HG02623 (cell line): ENCODE data around the gene INTS1.
"Not testable (repeated sequence)": the region's sequence is repeated elsewhere in the genome, so short reads cannot be mapped to it uniquely, and the experiment has no call there.

Experiments used
- ATAC-seq: cut with Tn5 transposase; IDR thresholded peaks from one replicate; pipeline ENCODE4 v1.9.1; 2021; ENCODE audit warnings: moderate library complexity; ENCODE audit not compliant: unreplicated experiment

INTS1 gene

DNA sequence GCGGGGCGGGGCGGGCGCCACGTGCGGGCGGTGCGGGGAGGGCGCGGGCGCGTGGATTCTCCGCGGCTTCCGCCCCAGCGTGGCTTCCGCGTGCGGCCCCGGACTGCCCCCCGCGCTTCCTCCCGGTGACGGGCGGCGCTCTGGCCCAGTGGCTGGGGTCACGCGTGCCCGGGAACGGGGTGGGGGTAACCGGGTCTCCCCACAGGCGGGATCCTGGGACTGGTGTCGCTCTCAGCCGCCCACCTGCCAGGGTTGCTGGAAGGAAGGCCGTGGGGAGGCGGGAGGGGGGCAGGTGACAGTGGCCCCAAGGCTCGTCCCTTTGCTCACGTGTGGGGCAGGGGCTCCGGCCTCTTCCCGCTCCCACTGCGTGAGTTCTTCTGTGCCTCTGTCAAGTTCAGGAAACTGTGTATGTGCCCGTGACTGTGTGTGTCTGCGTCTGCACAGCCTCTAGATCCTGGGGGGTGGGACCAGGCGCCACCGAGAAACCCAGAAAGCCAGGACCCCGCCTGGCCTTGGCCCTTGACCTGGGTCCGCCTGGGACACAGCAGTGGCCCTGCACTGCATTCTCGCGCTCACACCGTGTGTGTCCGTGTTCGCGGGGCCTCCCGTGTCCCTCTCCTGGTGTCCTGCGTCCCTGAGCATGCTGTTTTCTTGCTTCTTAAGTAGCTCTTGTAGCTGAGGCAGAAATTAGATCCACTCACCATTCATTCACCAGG is 27.2 kb upstream of the INTS1 start:
- no peak for ATAC-seq

DNA sequence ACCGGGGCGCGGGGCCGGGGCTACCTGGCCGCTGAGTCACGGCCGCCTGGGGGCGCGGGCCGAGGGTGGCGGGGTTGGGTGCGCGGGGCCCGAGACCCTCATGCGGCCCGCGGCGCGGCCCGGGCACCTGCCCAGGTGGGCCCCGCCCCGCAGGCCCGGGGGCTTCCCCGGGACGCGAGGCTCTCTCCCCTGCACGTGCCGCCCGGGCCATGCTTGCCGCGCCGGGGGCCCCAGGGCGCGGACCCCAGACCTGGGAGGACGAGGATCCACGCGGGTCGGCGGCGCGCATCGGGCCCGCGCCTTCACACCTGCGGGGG is 26.7 kb upstream of the INTS1 start:
- no peak for ATAC-seq

DNA sequence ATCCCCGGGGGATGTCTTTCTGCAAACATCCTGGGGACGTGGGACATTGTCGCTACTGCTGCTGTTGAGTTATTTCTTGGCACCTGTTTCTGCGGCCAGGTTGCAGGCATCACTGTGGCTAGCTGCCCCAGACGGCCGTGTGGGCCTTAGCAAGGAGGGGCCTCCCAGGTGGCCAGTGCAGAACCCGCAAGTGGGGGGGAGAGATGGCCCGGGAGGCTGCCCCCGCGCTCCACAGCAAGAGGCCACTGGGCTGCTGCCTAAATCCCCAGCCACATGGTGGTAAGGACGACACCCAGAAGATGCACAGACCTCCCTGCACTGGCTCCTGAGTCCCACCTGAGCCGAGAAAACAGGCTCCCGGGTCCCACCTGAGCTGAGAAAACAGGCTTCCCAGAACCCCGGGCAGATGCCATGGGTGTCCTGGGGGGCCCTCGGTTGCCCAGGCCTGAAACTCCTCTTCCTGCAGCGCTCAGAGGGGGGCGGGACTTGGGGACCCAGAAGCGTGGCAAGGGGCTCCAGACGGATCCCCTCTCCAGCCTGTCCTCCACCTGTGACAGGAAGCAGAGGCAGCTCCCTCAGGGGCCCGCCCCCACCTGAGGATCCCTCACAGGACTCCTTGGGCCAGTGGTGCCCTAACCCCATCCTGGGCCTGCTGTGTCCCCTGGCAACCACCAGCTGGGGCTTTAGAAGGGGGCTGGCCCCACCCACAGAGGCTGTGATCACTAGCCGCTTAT is 25.4 kb upstream of the INTS1 start:
- ATAC-seq: no peak

DNA sequence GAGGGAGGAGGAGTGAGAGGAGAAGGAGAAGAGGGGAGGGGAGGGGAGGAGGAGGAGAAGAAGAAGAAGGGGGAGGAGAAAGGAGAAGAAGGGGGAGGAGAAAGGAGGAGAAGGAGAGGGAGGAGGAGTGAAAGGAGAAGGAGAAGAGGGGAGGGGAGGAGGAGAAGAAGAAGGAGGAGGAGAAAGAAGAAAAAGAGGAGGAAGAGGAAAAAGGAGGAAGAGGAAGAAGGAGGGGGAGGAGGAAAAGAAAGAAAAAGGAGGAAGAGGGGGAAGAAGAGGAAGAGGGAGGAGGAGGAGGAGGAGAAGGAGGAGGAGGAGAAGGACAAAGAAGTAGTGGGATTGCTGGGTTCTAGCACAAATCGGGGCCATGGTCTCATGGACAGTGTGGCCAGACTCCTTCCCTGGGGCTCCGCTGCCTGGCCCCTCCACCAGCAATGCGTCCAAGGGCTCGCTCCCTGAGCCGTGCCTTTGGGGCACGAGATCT is 22.1 kb upstream of the INTS1 start:
- ATAC-seq: no peak

DNA sequence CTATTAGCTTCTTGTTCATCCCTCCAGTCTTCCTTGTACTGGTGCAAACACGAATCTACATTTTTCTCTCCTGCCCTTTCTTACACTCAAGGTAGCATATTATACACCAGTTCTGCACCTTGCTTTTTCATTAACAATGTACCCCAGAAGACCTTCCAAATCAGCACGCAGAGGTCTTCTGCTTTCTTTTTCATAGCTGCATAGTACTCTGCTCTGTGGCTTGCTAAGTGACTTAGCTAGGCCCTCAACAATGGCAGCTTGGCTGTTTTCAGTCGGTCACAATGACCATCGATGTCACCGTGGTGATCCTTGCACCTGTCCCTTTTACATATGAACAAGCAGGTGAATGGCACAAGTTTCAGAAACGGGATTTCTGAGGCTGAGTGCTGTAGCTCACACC is 21.2 kb upstream of the INTS1 start:
- ATAC-seq: no peak

DNA sequence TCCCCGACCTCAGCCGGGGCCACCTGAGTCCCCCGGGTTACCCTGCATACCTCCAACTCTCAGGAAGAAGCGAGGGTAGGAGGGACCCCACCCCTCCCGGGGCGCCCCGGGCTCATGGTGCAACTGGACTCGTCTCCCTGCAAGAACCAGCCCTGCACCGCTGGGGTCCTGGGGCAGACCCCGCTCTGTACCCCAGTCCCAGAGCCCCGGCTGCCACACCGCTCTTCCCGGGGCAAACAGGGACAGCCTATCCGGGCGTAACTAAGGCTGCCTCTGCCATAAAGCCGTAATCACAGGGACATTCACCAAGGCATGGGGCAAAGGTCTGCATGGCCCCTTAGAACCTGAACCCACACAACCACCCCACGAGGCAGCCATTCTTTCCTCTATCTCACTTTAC is 19.7 kb upstream of the INTS1 start:
- no peak for ATAC-seq

DNA sequence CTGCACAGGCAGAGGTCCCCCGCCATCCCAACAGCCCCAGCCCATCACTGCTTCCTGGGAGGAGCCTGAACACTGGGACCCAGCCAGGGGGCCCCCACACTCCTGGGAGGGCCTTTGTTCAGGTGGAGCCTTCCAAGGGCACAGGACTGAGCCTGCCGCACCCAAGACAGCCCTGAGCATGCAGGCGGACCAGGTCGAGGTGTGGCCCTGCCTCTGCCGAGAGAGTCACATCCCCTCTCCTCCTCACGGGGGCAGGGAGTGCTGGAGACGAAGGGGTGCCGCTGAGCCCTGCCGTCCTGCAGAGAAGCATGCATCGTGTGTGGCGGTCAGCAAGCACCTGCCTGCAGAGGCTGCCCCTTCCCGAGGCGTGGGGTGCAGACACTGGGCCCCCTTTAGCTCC is 19.0 kb upstream of the INTS1 start:
- ATAC-seq: no peak

DNA sequence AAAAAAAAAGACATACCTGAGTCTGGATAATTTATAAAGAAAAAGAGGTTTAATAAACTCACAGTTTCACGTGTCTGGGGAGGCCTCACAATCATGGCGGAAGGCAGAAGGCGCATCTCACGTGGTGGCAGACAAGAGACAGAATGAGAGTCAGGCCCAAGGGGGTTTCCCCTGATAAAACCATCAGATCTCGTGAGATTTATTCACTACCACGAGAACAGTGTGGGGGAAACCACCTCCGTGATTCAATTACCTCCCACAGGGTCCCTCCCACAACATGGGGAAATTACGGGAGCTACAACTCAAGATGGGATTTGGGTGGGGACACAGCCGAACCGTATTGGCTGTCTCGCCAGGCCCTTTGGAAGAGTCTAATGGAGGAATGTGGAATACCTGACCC is 17.3 kb upstream of the INTS1 start:
- ATAC-seq: no peak

DNA sequence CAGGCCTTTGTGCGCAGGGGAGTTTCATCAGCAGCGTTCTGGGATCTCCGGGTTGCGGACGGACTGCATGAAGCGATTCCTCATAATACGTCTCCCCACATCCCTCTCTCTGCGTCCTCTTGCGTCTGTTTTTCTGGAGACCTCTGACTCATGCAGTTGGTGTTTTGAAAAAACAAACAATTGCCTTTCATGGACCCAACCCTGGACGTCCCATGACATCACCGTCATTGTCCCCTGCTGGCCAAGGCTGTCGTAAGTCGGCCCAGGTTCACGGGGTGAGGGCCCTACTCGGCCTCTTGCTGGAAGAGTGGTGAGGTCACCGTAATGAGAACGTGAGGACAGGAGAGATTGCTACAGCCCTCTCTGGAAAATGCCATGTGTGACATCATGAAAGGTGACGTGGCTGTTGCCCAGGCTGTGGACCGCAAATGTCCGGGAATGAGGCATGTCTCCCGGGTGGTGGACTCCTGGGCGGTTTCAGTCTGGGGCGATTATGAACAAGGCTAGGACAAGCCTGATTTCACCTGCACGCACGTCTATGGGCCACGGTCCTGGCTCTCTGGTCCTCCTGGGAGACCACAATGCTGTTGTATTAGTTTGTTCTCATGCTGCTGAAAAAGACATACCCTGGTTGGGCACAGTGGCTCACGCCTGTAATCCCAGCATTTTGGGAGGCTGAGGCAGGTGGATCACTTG is 16.5 kb upstream of the INTS1 start:
- no peak for ATAC-seq

DNA sequence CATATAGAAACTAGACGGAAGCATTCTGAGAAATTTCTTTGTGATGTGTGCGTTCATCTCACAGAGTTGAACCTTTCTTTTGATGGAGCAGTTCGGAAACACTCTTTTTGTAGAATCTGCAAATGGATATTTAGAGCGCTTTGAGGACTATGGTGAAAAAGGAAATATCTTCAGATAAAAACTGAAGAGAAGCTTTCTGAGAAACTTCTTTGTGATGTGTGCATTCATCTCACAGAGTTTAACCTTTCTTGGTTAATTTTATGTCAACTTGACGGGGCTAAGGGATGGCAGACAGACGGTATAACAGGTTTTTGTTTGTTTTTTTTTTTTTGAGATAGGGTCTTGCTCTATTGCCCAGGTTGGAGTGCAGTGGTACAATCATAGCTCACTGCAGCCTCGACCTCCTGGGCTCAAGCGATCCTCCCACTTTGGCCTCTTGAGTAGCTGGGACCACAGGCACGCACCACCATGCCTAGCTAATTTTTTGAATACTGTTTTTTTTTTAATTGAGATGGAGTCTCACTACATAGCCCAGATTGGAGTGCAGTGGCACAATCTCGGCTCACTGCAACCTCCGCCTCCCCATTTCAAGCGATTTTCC is 15.2 kb upstream of the INTS1 start:
- ATAC-seq: not testable (repeated sequence)

DNA sequence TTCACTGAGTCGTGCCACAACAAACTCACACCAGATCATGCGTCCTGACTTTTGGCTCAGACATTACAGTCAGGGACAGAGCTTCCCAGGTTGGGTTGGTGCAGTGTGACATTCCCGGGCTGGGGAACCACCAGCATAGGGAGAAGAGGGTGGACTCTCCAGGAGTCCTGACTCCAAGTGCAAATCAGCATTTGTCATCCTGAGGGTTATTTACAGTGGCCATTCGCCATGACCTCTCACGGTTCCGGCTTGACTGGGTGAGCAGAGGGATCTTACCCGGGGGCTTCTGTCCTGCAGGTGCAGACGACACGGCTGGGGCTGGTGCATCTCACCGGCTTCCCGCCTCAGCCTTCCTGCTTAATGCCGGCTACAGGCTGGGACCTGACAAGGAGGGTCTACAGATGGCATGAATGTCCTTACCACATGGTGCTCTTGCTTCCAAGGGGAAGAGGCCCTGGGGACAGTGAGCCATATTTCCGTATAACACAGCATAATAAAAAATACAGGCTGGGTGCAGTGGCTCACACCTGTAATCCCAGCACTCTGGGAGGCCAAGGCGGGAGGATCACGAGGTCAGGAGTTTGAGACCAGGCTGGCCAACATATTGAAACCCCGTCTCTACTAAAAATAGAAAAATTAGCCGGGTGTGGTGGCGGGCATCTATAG is 12.5 kb upstream of the INTS1 start:
- ATAC-seq: no peak

DNA sequence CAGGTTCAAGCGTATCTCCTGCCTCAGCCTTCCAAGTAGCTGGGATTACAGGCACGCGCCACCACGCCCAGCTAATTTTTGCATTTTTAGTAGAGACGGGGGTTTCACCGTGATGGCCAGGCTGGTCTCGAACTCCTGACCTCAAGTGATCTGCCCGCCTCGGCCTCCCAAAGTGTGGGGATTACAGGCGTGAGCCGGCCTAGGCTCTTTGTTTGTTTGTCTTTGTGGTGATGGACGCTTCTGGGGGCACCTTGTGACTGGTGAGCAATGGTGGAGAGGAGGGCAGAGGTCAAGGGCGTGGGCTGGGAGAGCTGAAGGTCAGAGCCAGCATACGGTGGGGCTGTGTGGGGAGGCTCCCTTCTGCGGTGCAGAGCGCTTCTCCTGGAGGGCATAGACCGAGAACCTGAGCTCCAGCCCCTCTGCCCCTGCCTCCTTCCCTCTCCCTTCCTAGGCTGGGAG is 11.3 kb upstream of the INTS1 start:
- not testable (repeated sequence) for ATAC-seq

DNA sequence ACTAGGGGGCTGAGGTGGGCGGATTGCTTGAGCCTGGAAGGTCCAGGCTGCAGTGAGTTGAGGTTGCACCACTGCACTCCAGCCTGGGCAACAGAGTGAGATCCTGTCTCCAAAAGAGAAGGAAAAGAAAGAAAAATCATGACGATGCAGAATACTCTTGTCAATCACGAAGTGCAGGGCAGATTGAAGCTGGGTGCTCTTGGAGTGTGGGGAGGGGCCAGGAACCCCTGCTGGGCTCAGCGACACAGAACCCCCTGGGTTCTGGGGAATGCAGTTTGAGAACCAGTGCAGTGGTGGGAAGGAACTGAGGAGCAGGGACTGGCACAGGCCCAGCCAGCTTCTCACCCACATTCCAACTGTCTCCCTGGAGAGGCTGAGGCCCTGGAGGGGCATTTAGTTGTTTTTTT is 10.8 kb upstream of the INTS1 start:
- no peak for ATAC-seq

DNA sequence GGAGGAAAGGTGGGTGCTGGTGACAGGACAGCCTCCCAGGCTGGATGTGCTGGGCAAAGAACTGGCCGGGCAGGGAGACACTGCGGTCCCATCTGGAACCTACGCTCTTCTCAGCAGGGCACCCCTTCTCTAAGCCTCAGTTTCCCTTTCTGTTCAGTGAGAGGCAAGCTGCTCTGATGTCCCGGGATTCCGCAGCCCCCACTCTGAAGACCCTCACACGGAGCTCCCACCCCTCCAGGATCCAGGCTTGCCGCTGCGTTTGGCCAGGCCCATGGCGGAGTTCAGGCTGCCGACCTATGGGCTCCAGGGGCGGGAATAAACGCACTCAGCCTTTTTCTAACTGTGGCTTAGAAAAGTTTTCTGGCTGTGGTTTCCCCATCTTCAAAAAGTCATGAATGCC is 10.2 kb upstream of the INTS1 start:
- no peak for ATAC-seq

DNA sequence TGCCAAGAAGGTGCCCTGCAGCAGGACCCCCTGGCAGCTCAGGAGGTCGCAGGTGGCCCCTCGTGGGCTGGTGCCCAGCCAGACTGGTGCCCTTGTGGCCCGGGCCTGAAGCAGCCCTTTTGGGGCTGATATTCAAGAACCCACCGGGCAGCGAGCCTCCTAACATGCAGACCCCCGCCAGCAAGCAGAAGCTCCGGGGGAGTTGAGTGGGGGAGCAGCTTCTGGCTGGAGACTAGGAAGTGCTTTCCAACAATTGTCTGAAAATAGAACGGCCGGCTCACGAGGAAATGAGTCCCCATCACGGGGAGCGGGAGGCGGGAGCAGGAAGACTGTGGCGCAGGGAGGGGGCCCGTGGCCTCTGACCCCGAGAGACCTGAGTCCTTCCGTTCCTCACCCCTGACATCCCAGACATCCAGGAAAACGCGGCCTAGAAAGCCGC is 9.5 kb upstream of the INTS1 start:
- ATAC-seq: no peak

DNA sequence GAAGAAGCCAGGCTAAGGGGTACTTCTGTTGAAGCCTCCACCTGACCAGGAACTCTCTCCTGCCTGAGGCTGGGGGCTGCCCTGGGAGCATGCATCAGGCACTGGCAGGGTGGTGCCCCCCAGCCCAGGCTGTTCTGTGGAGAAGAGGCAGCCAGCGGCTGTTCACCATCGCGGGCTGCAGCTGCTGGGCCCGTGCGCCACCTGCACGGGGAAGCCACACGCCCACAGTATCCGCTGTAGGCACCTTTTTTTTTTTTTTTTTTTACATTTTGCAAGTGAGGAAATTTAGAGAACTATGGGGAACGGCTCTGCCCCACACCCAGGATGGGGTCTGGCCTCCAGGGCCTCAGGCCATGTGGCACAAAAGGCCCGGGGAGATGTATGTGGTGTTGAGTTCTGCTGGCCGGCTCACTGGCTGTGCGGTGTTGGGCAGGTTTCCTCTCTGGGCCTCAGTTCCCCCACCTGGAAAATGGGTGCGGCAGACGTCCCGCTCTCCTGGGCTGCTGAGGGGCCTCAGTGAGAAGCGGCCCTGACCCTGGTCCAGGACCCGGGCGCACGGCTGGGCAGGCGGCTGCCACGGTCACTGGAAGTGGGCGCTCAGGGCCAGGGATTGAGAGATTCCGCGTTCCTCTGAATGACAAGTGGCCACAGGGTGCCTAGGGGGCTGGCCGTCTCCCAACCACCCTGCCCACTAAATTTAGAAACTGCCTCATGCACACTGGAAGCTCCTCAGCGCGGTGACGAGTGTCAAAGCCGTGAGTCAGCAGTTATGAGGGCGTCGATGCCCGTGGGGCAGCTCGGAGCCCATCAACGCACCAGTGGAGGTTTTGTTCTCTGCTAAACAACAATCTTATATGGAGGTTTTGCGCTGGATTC is 8.8 kb upstream of the INTS1 start:
- ATAC-seq: no peak

DNA sequence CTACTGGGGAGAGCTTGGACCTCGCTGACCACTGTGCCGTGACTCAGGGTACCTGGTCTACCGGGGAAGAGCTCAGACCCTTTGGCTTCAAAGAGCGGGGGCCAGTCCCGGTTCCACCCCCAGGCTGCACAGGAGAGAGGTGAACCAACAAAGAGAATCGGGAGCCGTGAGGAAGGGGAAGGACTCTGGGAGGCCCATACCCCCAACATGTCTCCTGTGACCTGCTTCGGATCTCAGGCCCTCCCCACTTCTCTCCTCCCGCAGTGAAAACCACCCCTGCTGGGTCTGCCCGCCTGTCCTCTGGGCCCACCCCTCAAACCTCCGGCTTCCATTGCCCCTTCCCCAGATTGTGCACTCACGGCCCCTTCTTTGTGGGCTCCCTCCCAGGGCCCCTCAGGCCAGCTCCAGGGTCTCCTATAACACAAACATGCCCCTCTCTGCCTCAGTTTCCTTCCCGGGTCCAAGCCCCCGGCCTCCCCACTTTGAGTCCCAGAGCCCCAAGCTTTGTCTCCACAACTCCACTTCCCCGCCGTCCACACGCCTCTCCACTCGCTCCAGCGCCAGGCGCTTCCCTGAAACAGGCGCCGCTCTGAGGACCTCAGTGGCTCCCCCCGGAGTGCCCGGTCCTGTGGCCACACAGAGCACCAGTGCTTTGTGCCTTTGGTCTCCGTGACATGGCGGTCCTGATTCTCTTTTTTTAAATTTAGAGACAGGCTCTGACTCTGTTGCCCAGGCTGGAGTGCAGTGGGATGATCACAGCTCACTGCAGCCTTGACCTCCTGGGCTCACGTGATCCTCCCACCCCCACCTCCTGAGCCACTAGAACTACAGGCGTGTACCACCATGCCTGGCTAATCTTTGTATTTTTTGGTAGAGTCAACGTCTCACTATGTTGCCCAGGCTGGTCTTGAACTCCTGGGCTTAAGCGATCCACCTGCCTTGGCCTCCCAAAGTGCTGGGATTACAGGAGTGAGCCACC is 7.5 kb upstream of the INTS1 start:
- no peak for ATAC-seq

DNA sequence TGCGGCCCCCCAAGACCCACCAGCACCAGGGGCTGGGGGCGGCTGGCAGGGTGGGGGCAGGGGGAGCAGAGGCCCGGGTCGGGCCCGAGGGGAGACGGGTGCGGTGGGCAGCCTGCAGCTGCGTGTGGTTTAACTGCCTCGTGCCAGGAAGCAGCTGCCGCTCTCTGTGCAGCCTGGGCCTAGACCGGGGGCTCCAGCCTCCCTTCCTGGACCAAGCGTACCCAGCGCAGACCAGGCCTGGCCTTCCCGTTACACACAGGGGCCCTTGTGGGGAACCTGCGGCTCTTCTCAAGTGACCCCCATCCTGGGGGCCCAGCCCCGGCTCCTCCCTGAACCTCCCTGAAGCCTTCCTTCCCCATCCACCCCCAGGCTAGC is 6.6 kb upstream of the INTS1 start:
- ATAC-seq: no peak

DNA sequence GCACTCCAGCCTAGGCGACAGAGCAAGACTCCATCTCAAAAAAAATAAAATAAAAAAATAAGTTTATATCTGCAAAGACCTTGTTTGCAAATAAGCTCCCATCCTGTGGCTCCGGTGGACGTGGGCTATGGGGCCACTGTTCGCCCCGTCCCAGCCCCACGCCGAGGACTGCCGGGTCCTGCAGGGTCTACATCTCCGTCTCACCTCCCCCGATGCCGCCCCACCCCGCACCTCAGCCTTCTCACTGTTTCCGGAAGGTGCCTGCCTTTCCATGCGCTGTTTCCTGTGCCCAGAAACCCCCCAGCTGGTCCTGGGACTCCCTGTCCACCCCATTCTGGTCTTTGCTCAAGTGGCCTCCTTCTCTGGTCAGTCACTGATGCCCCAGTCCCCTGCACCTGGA is 5.0 kb upstream of the INTS1 start:
- ATAC-seq: no peak
